NCI-H446 (cell line): ENCODE results near the gene ISOC2.
"Not testable (repeated sequence)": the region's sequence is repeated elsewhere in the genome, so short reads cannot be mapped to it uniquely, and the experiment has no call there.

Source experiments
- DNase-seq, 2 experiments: peaks; one replicate each; lab custom pipeline; 2025; lab: John Stamatoyannopoulos, UW

Gene ISOC2

GRCh38 chr19:55461259-55461973 is at the start of gene ISOC2:
Gene ISOC2, minus strand, starts transcription at chr19:55461642. Its CDS starts 5,156 bp downstream, at chr19:55456486.
- DNase-seq: peak; percentile 99 to 100

GRCh38 chr19:55508120-55508519 is 46.7 kb upstream of the ISOC2 start:
- DNase-seq: no peak

GRCh38 chr19:55504981-55505380 is 43.5 kb upstream of the ISOC2 start:
- no peak for DNase-seq

GRCh38 chr19:55504252-55504603 is 42.8 kb upstream of the ISOC2 start:
- DNase-seq: no peak

- peak; percentile 88 to 96 for DNase-seq
These were observed 42.2 kb upstream of the ISOC2 start for GRCh38 chr19:55503502-55504251.

- no peak for DNase-seq
These were observed 41.7 kb upstream of the ISOC2 start for GRCh38 chr19:55503157-55503501.

- no peak for DNase-seq
These were observed 40.9 kb upstream of the ISOC2 start for GRCh38 chr19:55502197-55502952.

- no peak for DNase-seq
These were observed 39.0 kb upstream of the ISOC2 start for GRCh38 chr19:55500368-55500952.

GRCh38 chr19:55498246-55498840 is 36.9 kb upstream of the ISOC2 start:
- no peak for DNase-seq

- no peak for DNase-seq
These were observed 36.3 kb upstream of the ISOC2 start for GRCh38 chr19:55497763-55498162.

- DNase-seq: not testable (repeated sequence)
These were observed 35.4 kb upstream of the ISOC2 start for GRCh38 chr19:55496820-55497219.

GRCh38 chr19:55495646-55496349 is 34.4 kb upstream of the ISOC2 start:
- DNase-seq: no peak

GRCh38 chr19:55494172-55494761 is 32.8 kb upstream of the ISOC2 start:
- DNase-seq: no peak

- no peak for DNase-seq
These were observed 32.3 kb upstream of the ISOC2 start for GRCh38 chr19:55493645-55494171.

GRCh38 chr19:55493052-55493644 is 31.7 kb upstream of the ISOC2 start:
- no peak for DNase-seq

GRCh38 chr19:55492362-55492944 is 31.0 kb upstream of the ISOC2 start:
- no peak for DNase-seq

GRCh38 chr19:55491546-55492360 is 30.3 kb upstream of the ISOC2 start:
- no peak for DNase-seq

- no peak for DNase-seq
These were observed 29.3 kb upstream of the ISOC2 start for GRCh38 chr19:55490478-55491432.
